Keratinocyte (primary cell): Measurements from ENCODE around the gene S100A2.

Source experiments
- CTCF ChIP-seq, 3 experiments: IDR thresholded peaks in 1 of 3; conservative IDR thresholded peaks in 1 of 3; optimal IDR thresholded peaks in 1 of 3; 2 replicates in 2 of 3; 3 replicates in 1 of 3; pipeline versions ENCODE3 to v1.5.1; 2011; ENCODE audit warnings: low read length in 3 of 3, mild to moderate bottlenecking in 3 of 3, moderate library complexity in 2 of 3, control low read depth in 1 of 3, inconsistent platforms in 1 of 3; ENCODE audit not compliant: insufficient read depth in 2 of 3; ENCODE audit errors: extremely low read depth in 1 of 3
- EZH2 ChIP-seq: IDR thresholded peaks from one replicate; pipeline ENCODE4 v1.6.1; 2012; ENCODE audit warnings: inconsistent platforms, mild to moderate bottlenecking, low read length, moderate library complexity

- TF ChIP-seq CTCF (optimal IDR thresholded peaks at IDR 0.05 in 1 of 3, IDR thresholded peaks at IDR 0.05 in 1 of 3, conservative IDR thresholded peaks at IDR 0.05 in 1 of 3; ENCODE audit: extremely low read depth in 1 of 3, insufficient read depth in 2 of 3, low read length in 3 of 3) (no peak), EZH2 (no peak)
Observed at GRCh38 chr1:153550398-153550758, 15.3 kb downstream of the S100A2 start.
